ENCODE results near the gene PIR. TPM values are rescaled to one million over a fixed set of nuclear protein-coding genes. Genes with fewer than 3 reads are reported as not detected.

The PIR gene
- total and polyA plus RNA-seq, 4 experiments from 2014 or later = 0.53 TPM; not detected in 3

DNA sequence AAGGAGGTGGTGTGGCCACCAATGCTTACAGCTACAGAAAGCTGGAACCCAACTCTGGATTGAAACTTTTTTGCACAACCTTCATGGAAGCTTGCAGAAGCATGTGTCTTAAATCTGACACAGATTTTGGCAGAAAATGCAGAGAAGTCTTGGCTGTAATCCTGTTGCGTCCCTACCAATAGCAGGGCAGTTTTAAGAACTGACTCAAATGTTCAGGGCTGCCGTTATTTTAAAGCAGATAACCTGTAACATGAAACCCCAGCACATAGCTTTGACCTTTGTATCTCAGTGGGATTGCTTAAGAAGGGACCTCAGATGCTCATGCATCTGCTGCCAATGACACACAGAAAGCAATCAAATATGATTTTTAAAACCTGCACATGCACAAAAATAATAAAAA, 108.8 kb downstream of the PIR start, which contains the start of gene VEGFD:
Gene VEGFD (minus strand): TSS at position 110 of the 400 bp plus-strand sequence. CDS start 467 bp downstream, outside the sequence.
- Histone ChIP-seq H3K4me3 (ENCODE audit: low read length in 2 of 2) (no peak within 1 kb of the TSS), H3K27ac (ENCODE audit: low read depth, low read length) (no peak within 1 kb of the TSS), H3K4me1 (ENCODE audit: insufficient read depth, low read length) (no peaks in the 10 kb centered on the region), H3K36me3 (ENCODE audit: insufficient read depth, low read length) (no peaks in the 10 kb centered on the region), H3K9me3 (ENCODE audit: control insufficient read depth in 1 of 2, low read length in 2 of 2) (no peaks in the 10 kb centered on the region), H3K27me3 (ENCODE audit: insufficient read depth, low read length) (no peaks in the 10 kb centered on the region)
- Mint-ChIP-seq H3K4me1 (no peaks in the 10 kb centered on the region), H3K9me3 (peaks cover 0 to 2% (median 0%) of the 10 kb centered on the region in 8 donors), H3K27me3 (peaks cover 1 to 2% of the 10 kb centered on the region in 2 donors), H3K27ac (no peak within 1 kb of the TSS), H3K4me3 (no peak within 1 kb of the TSS), H3K36me3 (no peaks in the 10 kb centered on the region)
- ChIA-PET POLR2A (ENCODE audit: partially characterized antibody) (no interaction called here), CTCF (ENCODE audit: partially characterized antibody) (no interaction called here)
- no peak for DNase-seq
- intact Hi-C loops (cut with micrococcal nuclease) = no loop called here

GRCh38 chrX:15382813-15383212, 110.3 kb downstream of the PIR start:
- no peak for DNase-seq
- H3K9me3 ChIP-seq (ENCODE audit: control insufficient read depth in 1 of 2, low read length in 2 of 2) = no peaks in the 10 kb centered on the region
- H3K4me3 Mint-ChIP-seq = no peak overlapping the region
- H3K27me3 ChIP-seq (ENCODE audit: insufficient read depth, low read length) = no peaks in the 10 kb centered on the region
- H3K4me3 ChIP-seq (ENCODE audit: low read length in 2 of 2) = no peak overlapping the region
- H3K9me3 Mint-ChIP-seq = peaks cover 0 to 2% (median 0%) of the 10 kb centered on the region in 8 donors
- H3K36me3 ChIP-seq (ENCODE audit: insufficient read depth, low read length) = no peaks in the 10 kb centered on the region
- H3K27me3 Mint-ChIP-seq = peaks cover 1 to 2% of the 10 kb centered on the region in 2 donors
- H3K4me1 ChIP-seq (ENCODE audit: insufficient read depth, low read length) = no peaks in the 10 kb centered on the region
- H3K27ac Mint-ChIP-seq = no peak overlapping the region
- ChIA-PET CTCF (ENCODE audit: partially characterized antibody) (no interaction called here), POLR2A (ENCODE audit: partially characterized antibody) (no interaction called here)
- no peaks in the 10 kb centered on the region for H3K4me1 Mint-ChIP-seq
- no peak overlapping the region for H3K27ac ChIP-seq (ENCODE audit: low read depth, low read length)
- H3K36me3 Mint-ChIP-seq = no peaks in the 10 kb centered on the region
- intact Hi-C loops (cut with micrococcal nuclease) = no loop called here

- H3K4me1 Mint-ChIP-seq = no peaks in the 10 kb centered on the region
- peaks cover 0 to 2% of the 10 kb centered on the region in 2 donors for H3K27me3 Mint-ChIP-seq
- no peak overlapping the region for H3K4me3 ChIP-seq (ENCODE audit: low read length in 2 of 2)
- ChIA-PET CTCF (ENCODE audit: partially characterized antibody) (no interaction called here), POLR2A (ENCODE audit: partially characterized antibody) (no interaction called here)
- no peaks in the 10 kb centered on the region for H3K4me1 ChIP-seq (ENCODE audit: insufficient read depth, low read length)
- H3K36me3 Mint-ChIP-seq = no peaks in the 10 kb centered on the region
- DNase-seq = no peak
- intact Hi-C loops (cut with micrococcal nuclease) = no loop called here
- H3K27me3 ChIP-seq (ENCODE audit: insufficient read depth, low read length) = no peaks in the 10 kb centered on the region
- H3K4me3 Mint-ChIP-seq = no peak overlapping the region
- no peaks in the 10 kb centered on the region for H3K9me3 ChIP-seq (ENCODE audit: control insufficient read depth in 1 of 2, low read length in 2 of 2)
- H3K27ac ChIP-seq (ENCODE audit: low read depth, low read length) = no peak overlapping the region
- H3K27ac Mint-ChIP-seq = no peak overlapping the region
- H3K9me3 Mint-ChIP-seq = peaks cover 0 to 3% (median 0%) of the 10 kb centered on the region in 8 donors
- H3K36me3 ChIP-seq (ENCODE audit: insufficient read depth, low read length) = no peaks in the 10 kb centered on the region
Measured at GRCh38 chrX:15376956-15377355, 116.2 kb downstream of the PIR start.

GRCh38 chrX:15373976-15374375, 119.2 kb downstream of the PIR start:
- intact Hi-C loops (cut with micrococcal nuclease) = no loop called here
- POLR2A ChIA-PET (ENCODE audit: partially characterized antibody) = no interaction called here
- CTCF ChIA-PET (ENCODE audit: partially characterized antibody) = no interaction called here

GRCh38 chrX:15366506-15367352, 126.4 kb downstream of the PIR start:
- no peak for DNase-seq
- H3K4me1 Mint-ChIP-seq = no peaks in the 10 kb centered on the region
- no peak overlapping the region for H3K27ac ChIP-seq (ENCODE audit: low read depth, low read length)
- H3K27me3 ChIP-seq (ENCODE audit: insufficient read depth, low read length) = no peaks in the 10 kb centered on the region
- intact Hi-C loops (cut with micrococcal nuclease) = no loop called here
- no peaks in the 10 kb centered on the region for H3K9me3 Mint-ChIP-seq
- H3K36me3 ChIP-seq (ENCODE audit: insufficient read depth, low read length) = no peaks in the 10 kb centered on the region
- no peak overlapping the region for H3K27ac Mint-ChIP-seq
- H3K9me3 ChIP-seq (ENCODE audit: control insufficient read depth in 1 of 2, low read length in 2 of 2) = no peaks in the 10 kb centered on the region
- ChIA-PET POLR2A (ENCODE audit: partially characterized antibody) (no interaction called here), CTCF (ENCODE audit: partially characterized antibody) (interaction anchor here (1.1 kb wide), 1 partner anchor 9 kb away, joined by 3 read pairs; no protein-coding TSS in a partner anchor)
- no peak overlapping the region for H3K4me3 ChIP-seq (ENCODE audit: low read length in 2 of 2)
- H3K36me3 Mint-ChIP-seq = no peaks in the 10 kb centered on the region
- no peaks in the 10 kb centered on the region for H3K4me1 ChIP-seq (ENCODE audit: insufficient read depth, low read length)
- H3K27me3 Mint-ChIP-seq = peaks cover 11 to 18% of the 10 kb centered on the region in 2 donors
- no peak overlapping the region for H3K4me3 Mint-ChIP-seq

More at GRCh38 chrX:15373976-15374375, 119.2 kb downstream of the PIR start:
- DNase-seq = no peak
- Histone ChIP-seq H3K27me3 (ENCODE audit: insufficient read depth, low read length) (no peaks in the 10 kb centered on the region), H3K4me3 (ENCODE audit: low read length in 2 of 2) (no peak overlapping the region), H3K4me1 (ENCODE audit: insufficient read depth, low read length) (no peaks in the 10 kb centered on the region), H3K9me3 (ENCODE audit: control insufficient read depth in 1 of 2, low read length in 2 of 2) (no peaks in the 10 kb centered on the region), H3K36me3 (ENCODE audit: insufficient read depth, low read length) (no peaks in the 10 kb centered on the region), H3K27ac (ENCODE audit: low read depth, low read length) (no peak overlapping the region)
- Mint-ChIP-seq H3K27ac (no peak overlapping the region), H3K4me3 (no peak overlapping the region), H3K36me3 (no peaks in the 10 kb centered on the region), H3K9me3 (peaks cover 0 to 3% (median 0%) of the 10 kb centered on the region in 8 donors), H3K4me1 (no peaks in the 10 kb centered on the region), H3K27me3 (peaks cover 3 to 4% of the 10 kb centered on the region in 2 donors)

GRCh38 chrX:15359701-15360100, 133.4 kb downstream of the PIR start:
- Histone ChIP-seq H3K4me1 (ENCODE audit: insufficient read depth, low read length) (no peaks in the 10 kb centered on the region), H3K27ac (ENCODE audit: low read depth, low read length) (no peak overlapping the region), H3K36me3 (ENCODE audit: insufficient read depth, low read length) (no peaks in the 10 kb centered on the region), H3K4me3 (ENCODE audit: low read length in 2 of 2) (no peak overlapping the region), H3K9me3 (ENCODE audit: control insufficient read depth in 1 of 2, low read length in 2 of 2) (no peaks in the 10 kb centered on the region), H3K27me3 (ENCODE audit: insufficient read depth, low read length) (no peaks in the 10 kb centered on the region)
- intact Hi-C loops (cut with micrococcal nuclease) = no loop called here
- DNase-seq = no peak
- H3K36me3 Mint-ChIP-seq = no peaks in the 10 kb centered on the region
- H3K9me3 Mint-ChIP-seq = peaks cover 0 to 6% (median 0%) of the 10 kb centered on the region in 8 donors
- H3K27me3 Mint-ChIP-seq = peaks cover 3 to 4% of the 10 kb centered on the region in 2 donors
- no peak overlapping the region for H3K27ac Mint-ChIP-seq
- H3K4me3 Mint-ChIP-seq = no peak overlapping the region
- no peaks in the 10 kb centered on the region for H3K4me1 Mint-ChIP-seq
- ChIA-PET CTCF (ENCODE audit: partially characterized antibody) (no interaction called here), POLR2A (ENCODE audit: partially characterized antibody) (no interaction called here)

- no peak for DNase-seq
- ChIA-PET POLR2A (ENCODE audit: partially characterized antibody) (no interaction called here), CTCF (ENCODE audit: partially characterized antibody) (interaction anchor here (1.0 kb wide), 1 partner anchor 8 kb away, joined by 3 read pairs; no protein-coding TSS in a partner anchor)
- Mint-ChIP-seq H3K27me3 (peaks cover 0 to 3% of the 10 kb centered on the region in 2 donors), H3K4me3 (no peak overlapping the region), H3K4me1 (no peaks in the 10 kb centered on the region), H3K9me3 (peaks cover 0 to 6% (median 0%) of the 10 kb centered on the region in 8 donors), H3K36me3 (no peaks in the 10 kb centered on the region), H3K27ac (no peak overlapping the region)
- H3K27ac ChIP-seq (ENCODE audit: low read depth, low read length) = no peak overlapping the region
- intact Hi-C loops (cut with micrococcal nuclease) = no loop called here
- no peaks in the 10 kb centered on the region for H3K9me3 ChIP-seq (ENCODE audit: control insufficient read depth in 1 of 2, low read length in 2 of 2)
- H3K27me3 ChIP-seq (ENCODE audit: insufficient read depth, low read length) = no peaks in the 10 kb centered on the region
- no peak overlapping the region for H3K4me3 ChIP-seq (ENCODE audit: low read length in 2 of 2)
- no peaks in the 10 kb centered on the region for H3K4me1 ChIP-seq (ENCODE audit: insufficient read depth, low read length)
- no peaks in the 10 kb centered on the region for H3K36me3 ChIP-seq (ENCODE audit: insufficient read depth, low read length)
Measured at GRCh38 chrX:15358533-15358932, 134.6 kb downstream of the PIR start.
